CD14-positive monocyte (primary cell): ENCODE results near the gene ENGASE. TPM values are rescaled to one million over a fixed set of nuclear protein-coding genes. Genes with fewer than 3 reads are reported as not detected.

Source experiments
- DNase-seq, 3 donors: peaks; one replicate each; pipeline ENCODE4 v3.0.0-alpha.2; 2011 to 2022
- H2AFZ ChIP-seq: 2 replicates; pipeline ENCODE4 v1.6.0; 2012; ENCODE audit warnings: mild to moderate bottlenecking, low read depth, low read length, inconsistent platforms; ENCODE audit not compliant: insufficient read depth, poor library complexity, severe bottlenecking
- H3K27ac ChIP-seq, 2 donors: 1 replicate in 1 of 2; 2 replicates in 1 of 2; pipeline ENCODE4 v1.5.1; 2012 to 2013; ENCODE audit warnings: low read length in 2 of 2, control low read depth in 1 of 2, inconsistent platforms in 1 of 2, low read depth in 1 of 2, mild to moderate bottlenecking in 1 of 2
- H3K27me3 ChIP-seq, 2 donors: one replicate each; pipeline versions ENCODE4 v1.6.0 to v1.6.1; 2011 to 2013; ENCODE audit warnings: low read length in 2 of 2; ENCODE audit not compliant: control insufficient read depth in 2 of 2, insufficient read depth in 2 of 2
- H3K36me3 ChIP-seq, 2 donors: replicated peaks in 1 of 2; 1 replicate in 1 of 2; 2 replicates in 1 of 2; pipeline versions ENCODE4 v1.5.1 to v1.6.1; 2012 to 2013; ENCODE audit warnings: low read length in 2 of 2, control low read depth in 1 of 2, inconsistent platforms in 1 of 2, mild to moderate bottlenecking in 1 of 2; ENCODE audit not compliant: insufficient read depth in 2 of 2, control insufficient read depth in 1 of 2
- H3K4me1 ChIP-seq, 2 donors: 1 replicate in 1 of 2; 2 replicates in 1 of 2; pipeline versions ENCODE4 v1.5.1 to v1.6.1; 2012 to 2013; ENCODE audit warnings: low read length in 2 of 2, control low read depth in 1 of 2, inconsistent platforms in 1 of 2, mild to moderate bottlenecking in 1 of 2, moderate library complexity in 1 of 2; ENCODE audit not compliant: insufficient read depth in 2 of 2, control insufficient read depth in 1 of 2
- H3K4me2 ChIP-seq: replicated peaks from 2 replicates; pipeline ENCODE3; 2012; ENCODE audit warnings: low read length, moderate library complexity, mild to moderate bottlenecking; ENCODE audit not compliant: poor library complexity, severe bottlenecking; ENCODE audit errors: extremely low read depth
- H3K4me3 ChIP-seq, 3 experiments: fragments of 200-600 bp in 1 of 3; sonication (generic) in 1 of 3; replicated peaks in 1 of 3; 1 replicate in 2 of 3; 2 replicates in 1 of 3; pipeline ENCODE4 v1.5.1; 2011 to 2013; ENCODE audit warnings: low read length in 3 of 3, mild to moderate bottlenecking in 3 of 3, control low read depth in 2 of 3, low read depth in 2 of 3, inconsistent platforms in 1 of 3, moderate library complexity in 1 of 3
- H3K79me2 ChIP-seq: 2 replicates; pipeline ENCODE4 v1.6.0; 2012; ENCODE audit warnings: mild to moderate bottlenecking, control low read depth, inconsistent platforms, low read length, moderate library complexity; ENCODE audit not compliant: insufficient read depth
- H3K9ac ChIP-seq: 2 replicates; pipeline ENCODE4 v1.6.0; 2017; ENCODE audit warnings: low read length, mild to moderate bottlenecking; ENCODE audit not compliant: insufficient read depth, poor library complexity, severe bottlenecking
- H3K9me3 ChIP-seq, 2 donors: replicated peaks in 1 of 2; 1 replicate in 1 of 2; 2 replicates in 1 of 2; pipeline versions ENCODE4 v1.5.1 to v1.6.1; 2012 to 2013; ENCODE audit warnings: low read length in 2 of 2, control low read depth in 1 of 2; ENCODE audit not compliant: control insufficient read depth in 1 of 2, insufficient read depth in 1 of 2
- H4K20me1 ChIP-seq: 2 replicates; pipeline ENCODE4 v1.6.0; 2012; ENCODE audit warnings: mild to moderate bottlenecking, low read length, control low read depth, moderate library complexity; ENCODE audit not compliant: insufficient read depth
- H3K27ac Mint-ChIP-seq, 7 donors: one replicate each; pipeline ENCODE4 v1.8.0; 2020; ENCODE audit warnings: mild to moderate bottlenecking in 7 of 7, mixed read lengths in 7 of 7, moderate library complexity in 6 of 7, inconsistent platforms in 2 of 7
- H3K27me3 Mint-ChIP-seq, 3 donors: one replicate each; pipeline ENCODE4 v1.8.0; 2021 to 2022; ENCODE audit warnings: low read depth in 3 of 3, mild to moderate bottlenecking in 3 of 3, mixed read lengths in 3 of 3, moderate library complexity in 3 of 3, inconsistent platforms in 1 of 3
- H3K36me3 Mint-ChIP-seq, 2 donors: one replicate each; pipeline ENCODE4 v1.8.0; 2020; ENCODE audit warnings: mixed read lengths in 2 of 2, inconsistent platforms in 1 of 2, mild to moderate bottlenecking in 1 of 2
- H3K4me1 Mint-ChIP-seq: one replicate; pipeline ENCODE4 v1.8.0; 2020; ENCODE audit warnings: mild to moderate bottlenecking, mixed read lengths
- H3K4me3 Mint-ChIP-seq, 2 donors: one replicate each; pipeline ENCODE4 v1.8.0; 2020; ENCODE audit warnings: mild to moderate bottlenecking in 2 of 2, mixed read lengths in 2 of 2, moderate library complexity in 1 of 2
- H3K9me3 Mint-ChIP-seq, 7 donors: one replicate each; pipeline ENCODE4 v1.8.0; 2020 to 2022; ENCODE audit warnings: mixed read lengths in 7 of 7, mild to moderate bottlenecking in 6 of 7, moderate library complexity in 6 of 7, inconsistent platforms in 2 of 7
- CTCF ChIP-seq: fragments of 200-600 bp; IDR thresholded peaks from one replicate; pipeline ENCODE4 v1.8.0; 2022; ENCODE audit warnings: antibody characterized with exemption, mild to moderate bottlenecking
- WGBS: methylation state at CpG from one replicate; pipeline ENCODE4 v1.1.5; 2013; ENCODE audit warnings: missing lambda C conversion rate; ENCODE audit not compliant: insufficient coverage; 5-methylcytosine and 5-hydroxymethylcytosine counted together
- intact Hi-C, 2 donors: fragments of 100-400 bp; cut with micrococcal nuclease; formaldehyde crosslinking; loops; one replicate each; pipeline versions ENCODE4 v1.15.0 to v1.15.1; 2023
- polyA plus RNA-seq, 3 donors: library from polyadenylated mRNA; depleted of rRNA in 1 of 3; unstranded in 2 of 3; stranded (reverse) in 1 of 3; fragments of 300-500 nt in 2 of 3; fragments of >200 nt in 1 of 3; fragmentation: Illumina TruSeq in 2 of 3; gene quantifications; 1 replicate in 2 of 3; 2 replicates in 1 of 3; pipeline ENCODE4 v1.2.3, GENCODE V29; 2012 to 2021

The ENGASE gene
- polyA plus RNA-seq, 3 donors = 2.6 to 150 (median 3.0) TPM

GRCh38 chr17:79131274-79131635 lies 56.6 kb downstream of the ENGASE start:
- Histone ChIP-seq H3K9me3 (no peaks in the 10 kb centered on the region), H3K4me3 (no peak overlapping the region), H3K4me1 (no peaks in the 10 kb centered on the region), H3K79me2 (no peaks in the 10 kb centered on the region), H2AFZ (no peak overlapping the region), H4K20me1 (no peaks in the 10 kb centered on the region), H3K36me3 (no peaks in the 10 kb centered on the region), H3K4me2 (no peak overlapping the region), H3K9ac (no peak overlapping the region), H3K27ac (no peak overlapping the region), H3K27me3 (no peaks in the 10 kb centered on the region)
- TF ChIP-seq CTCF = no peak
- no peaks in the 10 kb centered on the region for H3K4me1 Mint-ChIP-seq
- no peaks in the 10 kb centered on the region for H3K36me3 Mint-ChIP-seq
- peaks cover 9 to 17% (median 11%) of the 10 kb centered on the region in 3 donors for H3K27me3 Mint-ChIP-seq
- no peak for DNase-seq
- 86% methylated on average over 14 of the region's 21 CpGs for WGBS
- peaks cover 0 to 4% (median 0%) of the 10 kb centered on the region in 7 donors for H3K9me3 Mint-ChIP-seq
- intact Hi-C loops = no loop called here
- peak overlapping the region in 1 of 7 donors; percentile 4 for H3K27ac Mint-ChIP-seq
- no peak overlapping the region for H3K4me3 Mint-ChIP-seq

- H3K27me3 ChIP-seq = no peaks in the 10 kb centered on the region
- H3K4me2 ChIP-seq = no peak overlapping the region
- H3K27me3 Mint-ChIP-seq = peaks cover 7 to 17% (median 12%) of the 10 kb centered on the region in 3 donors
- WGBS = 100% methylated on average over 7 of the region's 8 CpGs
- H3K4me1 ChIP-seq = no peaks in the 10 kb centered on the region
- no peak overlapping the region for H3K9ac ChIP-seq
- TF ChIP-seq CTCF = no peak
- H3K36me3 Mint-ChIP-seq = no peaks in the 10 kb centered on the region
- no peaks in the 10 kb centered on the region for H3K36me3 ChIP-seq
- intact Hi-C loops = no loop called here
- no peak overlapping the region for H3K27ac Mint-ChIP-seq
- H3K4me3 Mint-ChIP-seq = no peak overlapping the region
- H3K9me3 Mint-ChIP-seq = peaks cover 0 to 4% (median 0%) of the 10 kb centered on the region in 7 donors
- H4K20me1 ChIP-seq = no peaks in the 10 kb centered on the region
- no peaks in the 10 kb centered on the region for H3K79me2 ChIP-seq
- H2AFZ ChIP-seq = no peak overlapping the region
- DNase-seq = no peak
- no peaks in the 10 kb centered on the region for H3K4me1 Mint-ChIP-seq
- no peak overlapping the region for H3K27ac ChIP-seq
- no peaks in the 10 kb centered on the region for H3K9me3 ChIP-seq
- H3K4me3 ChIP-seq = no peak overlapping the region
These were observed 57.1 kb downstream of the ENGASE start for GRCh38 chr17:79131701-79132100.
